ENCODE results near the gene SYNGR3. TPM values are rescaled to one million over a fixed set of nuclear protein-coding genes. Genes with fewer than 3 reads are reported as not detected.

Gene SYNGR3
- polyA plus RNA-seq, 3 donors, result 0.20 to 0.29 TPM; not detected in 1

GRCh38 chr16:1978476-1979120 is 11.2 kb upstream of the SYNGR3 start:
- Histone ChIP-seq H3K27me3 (ENCODE audit: control insufficient read depth in 2 of 2, insufficient read depth in 2 of 2, low read length in 2 of 2) (peaks cover 30 to 48% of the 10 kb centered on the region in 2 donors), H3K9ac (ENCODE audit: insufficient read depth, low read length, poor library complexity, severe bottlenecking) (no peak overlapping the region), H3K4me3 (replicated peaks in 1 of 3; ENCODE audit: low read depth in 2 of 3, low read length in 3 of 3) (no peak overlapping the region), H4K20me1 (ENCODE audit: insufficient read depth, low read length) (peaks cover 4% of the 10 kb centered on the region), H3K4me2 (replicated peaks; ENCODE audit: extremely low read depth, low read length, poor library complexity, severe bottlenecking) (no peak overlapping the region), H3K36me3 (replicated peaks in 1 of 2; ENCODE audit: control insufficient read depth in 1 of 2, insufficient read depth in 2 of 2, low read length in 2 of 2) (peaks cover 45 to 47% of the 10 kb centered on the region in 2 donors), H2AFZ (ENCODE audit: insufficient read depth, low read depth, low read length, poor library complexity, severe bottlenecking) (no peak overlapping the region), H3K27ac (ENCODE audit: low read depth in 1 of 2, low read length in 2 of 2) (no peak overlapping the region), H3K4me1 (ENCODE audit: control insufficient read depth in 1 of 2, insufficient read depth in 2 of 2, low read length in 2 of 2) (peaks cover 8 to 11% of the 10 kb centered on the region in 2 donors), H3K79me2 (ENCODE audit: insufficient read depth, low read length) (no peaks in the 10 kb centered on the region), H3K9me3 (replicated peaks in 1 of 2; ENCODE audit: control insufficient read depth in 1 of 2, insufficient read depth in 1 of 2, low read length in 2 of 2) (peaks cover 0 to 17% of the 10 kb centered on the region in 2 donors)
- Mint-ChIP-seq H3K36me3 (peaks cover 49 to 55% of the 10 kb centered on the region in 2 donors), H3K4me3 (peak overlapping the region in 1 of 2 donors; percentile 57), H3K27me3 (ENCODE audit: low read depth in 3 of 3) (peaks cover 46 to 61% (median 49%) of the 10 kb centered on the region in 3 donors), H3K27ac (no peak overlapping the region), H3K9me3 (peaks cover 0 to 12% (median 5%) of the 10 kb centered on the region in 7 donors), H3K4me1 (peaks cover 6% of the 10 kb centered on the region)
- 93% methylated on average over 36 of the region's 37 CpGs for WGBS (ENCODE audit: insufficient coverage)
- TF ChIP-seq CTCF (IDR thresholded peaks at IDR 0.05), result no peak
- intact Hi-C loops (cut with micrococcal nuclease), result no loop called here
- no peak for DNase-seq

GRCh38 chr16:1979271-1980029 is 10.3 kb upstream of the SYNGR3 start:
- H3K4me3 Mint-ChIP-seq, result peak overlapping the region in 1 of 2 donors; percentile 53
- H3K27me3 Mint-ChIP-seq (ENCODE audit: low read depth in 3 of 3), result peaks cover 46 to 63% (median 49%) of the 10 kb centered on the region in 3 donors

More at GRCh38 chr16:1979271-1980029, 10.3 kb upstream of the SYNGR3 start:
- H3K79me2 ChIP-seq (ENCODE audit: insufficient read depth, low read length), result no peaks in the 10 kb centered on the region
- H4K20me1 ChIP-seq (ENCODE audit: insufficient read depth, low read length), result peaks cover 4% of the 10 kb centered on the region
- Mint-ChIP-seq H3K27ac (no peak overlapping the region), H3K4me1 (peaks cover 6% of the 10 kb centered on the region), H3K9me3 (peaks cover 0 to 12% (median 5%) of the 10 kb centered on the region in 7 donors), H3K36me3 (peaks cover 45 to 48% of the 10 kb centered on the region in 2 donors)
- no peak overlapping the region for H3K27ac ChIP-seq (ENCODE audit: low read depth in 1 of 2, low read length in 2 of 2)
- peaks cover 41 to 43% of the 10 kb centered on the region in 2 donors for H3K36me3 ChIP-seq (replicated peaks in 1 of 2; ENCODE audit: control insufficient read depth in 1 of 2, insufficient read depth in 2 of 2, low read length in 2 of 2)
- H3K9ac ChIP-seq (ENCODE audit: insufficient read depth, low read length, poor library complexity, severe bottlenecking), result no peak overlapping the region
- no peak overlapping the region for H2AFZ ChIP-seq (ENCODE audit: insufficient read depth, low read depth, low read length, poor library complexity, severe bottlenecking)
- intact Hi-C loops (cut with micrococcal nuclease), result no loop called here
- H3K27me3 ChIP-seq (ENCODE audit: control insufficient read depth in 2 of 2, insufficient read depth in 2 of 2, low read length in 2 of 2), result peaks cover 30 to 48% of the 10 kb centered on the region in 2 donors
- peaks cover 0 to 17% of the 10 kb centered on the region in 2 donors for H3K9me3 ChIP-seq (replicated peaks in 1 of 2; ENCODE audit: control insufficient read depth in 1 of 2, insufficient read depth in 1 of 2, low read length in 2 of 2)
- 28% methylated on average over 42 of the region's 70 CpGs for WGBS (ENCODE audit: insufficient coverage)
- DNase-seq, result no peak
- no peak overlapping the region for H3K4me2 ChIP-seq (replicated peaks; ENCODE audit: extremely low read depth, low read length, poor library complexity, severe bottlenecking)
- no peak for TF ChIP-seq CTCF (IDR thresholded peaks at IDR 0.05)
- peaks cover 9 to 17% of the 10 kb centered on the region in 2 donors for H3K4me1 ChIP-seq (ENCODE audit: control insufficient read depth in 1 of 2, insufficient read depth in 2 of 2, low read length in 2 of 2)
- H3K4me3 ChIP-seq (replicated peaks in 1 of 3; ENCODE audit: low read depth in 2 of 3, low read length in 3 of 3), result no peak overlapping the region

Data from CD14-positive monocyte (primary cell).